Kidney epithelial cell (primary cell): ENCODE results near the gene APOC4. TPM values are rescaled to one million over a fixed set of nuclear protein-coding genes. Genes with fewer than 3 reads are reported as not detected.
"Not testable (repeated sequence)": the region's sequence is repeated elsewhere in the genome, so short reads cannot be mapped to it uniquely, and the experiment has no call there.

Experiments
- DNase-seq: peaks from one replicate; pipeline ENCODE4 v3.0.0-alpha.2; 2010; ENCODE audit warnings: low read depth
- H3K27me3 ChIP-seq: 2 replicates; pipeline ENCODE4 v1.6.0; 2011; ENCODE audit warnings: low read length; ENCODE audit not compliant: control insufficient read depth, insufficient read depth
- H3K36me3 ChIP-seq: 2 replicates; pipeline ENCODE4 v1.5.1; 2011; ENCODE audit warnings: low read length; ENCODE audit not compliant: control insufficient read depth, insufficient read depth
- H3K4me3 ChIP-seq: 2 replicates; pipeline ENCODE4 v1.5.1; 2011; ENCODE audit warnings: low read depth, mild to moderate bottlenecking, control low read depth, low read length
- CTCF ChIP-seq: IDR thresholded peaks from 2 replicates; pipeline ENCODE4 v1.5.1; 2011; ENCODE audit warnings: mild to moderate bottlenecking, moderate library complexity, low read length, control low read depth, inconsistent platforms; ENCODE audit not compliant: insufficient read depth, poor library complexity, severe bottlenecking
- total RNA-seq: library from RNA; depleted of rRNA; stranded (reverse); fragments of >200 nt; gene quantifications from 2 replicates; pipeline ENCODE4 v1.2.3, GENCODE V29; 2015

APOC4 gene
- total RNA-seq, 1 donor from 2014 or later: not detected

DNA sequence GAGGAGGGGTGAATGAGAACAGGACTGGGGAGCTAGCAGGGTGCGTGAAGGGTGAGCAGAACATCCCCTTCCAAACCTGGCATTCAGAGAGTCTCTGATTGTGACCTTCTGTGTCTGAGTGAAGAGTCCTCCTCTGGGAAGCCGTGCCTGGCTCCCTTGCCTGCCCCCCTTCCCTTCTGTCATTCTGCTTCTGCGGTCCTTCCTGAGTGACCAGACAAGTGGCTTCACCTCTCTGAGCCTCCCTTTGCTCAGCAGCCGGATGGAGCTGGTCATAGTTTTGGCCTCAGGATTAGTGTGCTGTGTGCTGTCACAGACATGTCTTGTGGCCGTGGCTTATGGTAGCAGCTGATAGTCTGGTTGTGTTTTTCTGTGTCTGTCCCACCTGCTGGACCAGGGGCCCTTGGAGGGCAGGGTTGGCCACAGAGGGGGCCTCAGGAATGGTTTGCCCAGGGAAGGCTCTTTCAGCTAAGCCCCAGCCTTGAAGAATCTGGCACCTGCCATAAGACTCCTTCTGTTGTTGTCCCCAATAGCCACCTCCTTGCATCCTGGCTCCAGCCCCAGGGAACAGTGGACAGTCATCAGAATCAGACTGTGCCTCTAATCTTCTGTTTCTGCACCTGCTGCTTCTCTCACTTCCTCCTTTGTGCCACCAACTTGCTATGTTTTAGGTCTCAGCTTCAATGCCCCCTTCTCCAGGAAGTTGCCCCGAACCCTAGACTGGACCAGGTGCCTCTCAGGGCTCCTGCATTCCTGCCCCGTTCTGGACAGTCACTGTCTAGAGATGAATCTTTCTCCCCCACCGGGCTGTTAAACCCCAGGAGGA lies 19.1 kb downstream of the APOC4 start:
- Histone ChIP-seq H3K4me3 (no peak overlapping the region), H3K27me3 (no peaks in the 10 kb centered on the region), H3K36me3 (peaks cover 2% of the 10 kb centered on the region)
- DNase-seq: no peak
- no peak for TF ChIP-seq CTCF

DNA sequence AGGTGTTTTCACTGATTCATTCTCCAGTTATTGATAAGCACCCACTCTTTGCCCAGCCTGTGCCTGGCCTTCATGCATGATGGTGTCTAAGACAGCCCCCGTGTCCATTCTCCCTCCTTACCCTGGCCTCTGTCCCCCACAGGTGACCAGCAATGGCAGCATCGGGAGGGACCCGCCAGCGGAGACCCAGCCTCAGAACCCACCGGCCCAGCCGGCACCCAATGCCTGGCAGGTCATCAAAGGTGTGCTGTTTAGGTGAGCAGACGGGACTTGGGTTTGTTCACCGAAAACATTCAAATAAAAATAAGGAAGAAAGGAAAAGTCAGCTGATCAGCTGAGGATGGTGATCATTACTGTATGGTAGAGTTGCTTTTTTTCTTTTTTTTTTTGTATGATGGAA lies 19.8 kb downstream of the APOC4 start:
- DNase-seq: no peak
- H3K4me3 ChIP-seq: no peak overlapping the region
- peaks cover 2% of the 10 kb centered on the region for H3K36me3 ChIP-seq
- TF ChIP-seq CTCF: no peak
- H3K27me3 ChIP-seq: no peaks in the 10 kb centered on the region

DNA sequence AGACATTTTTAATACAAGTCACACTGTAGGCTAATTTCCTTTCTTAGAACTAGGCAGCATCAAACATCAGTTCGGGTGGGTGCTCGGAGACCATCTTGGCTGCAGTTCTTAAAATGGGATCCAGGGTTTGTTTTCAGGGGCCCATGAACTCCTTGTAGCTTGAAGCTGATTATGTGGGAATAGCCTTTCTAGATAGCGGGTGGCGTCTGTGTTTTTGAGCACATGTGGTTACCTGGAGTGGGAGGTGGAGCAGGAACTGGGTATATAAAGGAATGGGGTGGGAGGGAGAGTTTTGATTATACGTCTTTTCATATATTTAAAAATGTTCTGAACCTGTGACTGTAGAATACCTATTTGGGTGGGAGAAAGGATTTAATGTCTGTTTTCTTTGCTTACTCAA lies 26.1 kb downstream of the APOC4 start:
- H3K4me3 ChIP-seq: no peak overlapping the region
- TF ChIP-seq CTCF: no peak
- H3K36me3 ChIP-seq: peaks cover 2% of the 10 kb centered on the region
- no peaks in the 10 kb centered on the region for H3K27me3 ChIP-seq
- DNase-seq: no peak

- DNase-seq: no peak
- Histone ChIP-seq H3K4me3 (no peak overlapping the region), H3K27me3 (no peaks in the 10 kb centered on the region), H3K36me3 (peaks cover 2% of the 10 kb centered on the region)
- TF ChIP-seq CTCF: no peak
Measured at GRCh38 chr19:44968670-44969069, 26.6 kb downstream of the APOC4 start.

- peaks cover 2% of the 10 kb centered on the region for H3K36me3 ChIP-seq
Measured at GRCh38 chr19:44969437-44969836, 27.4 kb downstream of the APOC4 start.

DNA sequence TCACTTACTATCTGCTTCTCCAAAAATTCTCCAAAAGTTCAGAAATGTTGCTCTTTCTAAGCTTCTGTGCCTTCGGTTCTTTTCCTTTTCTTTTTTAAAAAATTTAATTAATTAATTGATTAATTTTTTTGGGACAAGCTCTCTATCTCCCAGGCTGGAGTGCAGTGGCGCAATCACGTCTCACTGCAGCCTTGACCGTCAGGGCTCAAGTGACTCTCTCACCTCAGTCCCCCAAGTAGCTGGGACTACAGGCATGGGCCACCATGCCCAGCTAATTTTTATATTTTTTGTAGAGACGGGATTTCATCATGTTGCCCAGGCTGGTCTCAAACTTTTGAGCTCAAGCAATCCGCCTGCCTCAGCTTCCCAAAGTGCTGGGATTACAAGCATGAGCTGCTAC lies 29.4 kb downstream of the APOC4 start:
- not testable (repeated sequence) for H3K36me3 ChIP-seq, H3K27me3 ChIP-seq, H3K4me3 ChIP-seq, DNase-seq

More at GRCh38 chr19:44969437-44969836, 27.4 kb downstream of the APOC4 start:
- Histone ChIP-seq H3K27me3 (no peaks in the 10 kb centered on the region), H3K4me3 (no peak overlapping the region)
- TF ChIP-seq CTCF: no peak
- DNase-seq: no peak
